WTC11 (cell line): ENCODE data around the gene LRIG1. TPM values are rescaled to one million over a fixed set of nuclear protein-coding genes. Genes with fewer than 3 reads are reported as not detected.

Source experiments
- ATAC-seq: fragments of 200-7000 bp; cut with Tn5 transposase; 2 replicates; pipeline ENCODE4 v1.10.0; 2021; ENCODE audit warnings: mild to moderate bottlenecking, moderate library complexity
- CTCF ChIA-PET: fragments of 300-600 bp; sonication (Branson Sonifier 250); formaldehyde crosslinking; loops from one replicate; lab custom pipeline; 2021; ENCODE audit warnings: antibody characterized with exemption; lab: Charles Lee
- POLR2A ChIA-PET: fragments of 350-600 bp; sonication (Branson Sonifier 250); formaldehyde crosslinking; loops from one replicate; lab custom pipeline; 2021; ENCODE audit warnings: antibody characterized with exemption; lab: Charles Lee
- DNase-seq: peaks from one replicate; pipeline ENCODE4 v3.0.0; 2021; ENCODE audit warnings: low spot score
- H3K27ac Mint-ChIP-seq: 2 replicates; pipeline ENCODE4 v1.8.0; 2021; ENCODE audit warnings: mixed read lengths
- H3K27me3 Mint-ChIP-seq: 2 replicates; pipeline ENCODE4 v1.8.0; 2021; ENCODE audit warnings: low read depth, mild to moderate bottlenecking, moderate library complexity, mixed read lengths
- H3K36me3 Mint-ChIP-seq: 2 replicates; pipeline ENCODE4 v1.8.0; 2021; ENCODE audit warnings: mixed read lengths
- H3K4me1 Mint-ChIP-seq: 2 replicates; pipeline ENCODE4 v1.8.0; 2022; ENCODE audit warnings: mixed read lengths
- H3K4me3 Mint-ChIP-seq: 2 replicates; pipeline ENCODE4 v1.8.0; 2021; ENCODE audit warnings: mild to moderate bottlenecking, moderate library complexity, mixed read lengths
- H3K9me3 Mint-ChIP-seq: 2 replicates; pipeline ENCODE4 v1.8.0; 2021; ENCODE audit warnings: mixed read lengths
- ATF3 ChIP-seq: sonication (generic); formaldehyde crosslinking; conservative IDR thresholded peaks from 2 replicates; pipeline ENCODE4 v1.8.1; 2022; ENCODE audit warnings: mild to moderate bottlenecking, missing genetic modification reagents
- ATF6 ChIP-seq: sonication (generic); formaldehyde crosslinking; IDR thresholded peaks from 2 replicates; pipeline ENCODE4 v1.8.1; 2023; ENCODE audit warnings: mild to moderate bottlenecking, missing genetic modification reagents
- CBFB ChIP-seq: sonication (generic); formaldehyde crosslinking; IDR thresholded peaks from 2 replicates; pipeline ENCODE4 v1.8.1; 2022; ENCODE audit warnings: mild to moderate bottlenecking, low read depth, missing genetic modification reagents
- EMX1 ChIP-seq: fragments of 250-450 bp; sonication (Bioruptor Pico); IDR thresholded peaks from 2 replicates; pipeline ENCODE4 v1.8.0; 2021; ENCODE audit warnings: mild to moderate bottlenecking
- FOXK1 ChIP-seq: sonication (generic); formaldehyde crosslinking; IDR thresholded peaks from 2 replicates; pipeline ENCODE4 v1.8.0; 2022; ENCODE audit warnings: mild to moderate bottlenecking, moderate library complexity, missing genetic modification reagents
- IRF1 ChIP-seq: sonication (generic); formaldehyde crosslinking; IDR thresholded peaks from 2 replicates; pipeline ENCODE4 v1.8.0; 2023; ENCODE audit warnings: missing genetic modification reagents
- IRF2 ChIP-seq: sonication (generic); formaldehyde crosslinking; IDR thresholded peaks from 2 replicates; pipeline ENCODE4 v1.8.0; 2022; ENCODE audit warnings: low read depth, missing genetic modification reagents, borderline replicate concordance
- JAZF1 ChIP-seq: fragments of 250-450 bp; sonication (Bioruptor Pico); IDR thresholded peaks from 2 replicates; pipeline ENCODE4 v1.9.0; 2021; ENCODE audit warnings: moderate library complexity, mild to moderate bottlenecking, inconsistent platforms
- JUN ChIP-seq: sonication (generic); formaldehyde crosslinking; IDR thresholded peaks from 2 replicates; pipeline ENCODE4 v1.8.0; 2023; ENCODE audit warnings: mild to moderate bottlenecking, missing genetic modification reagents
- KAT7 ChIP-seq: sonication (generic); formaldehyde crosslinking; IDR thresholded peaks from 2 replicates; pipeline ENCODE4 v1.8.1; 2023; ENCODE audit warnings: missing genetic modification reagents, mild to moderate bottlenecking, borderline replicate concordance
- MXD4 ChIP-seq: fragments of 250-450 bp; sonication (Bioruptor Pico); IDR thresholded peaks from 2 replicates; pipeline ENCODE4 v1.8.0; 2021; ENCODE audit warnings: mild to moderate bottlenecking, moderate library complexity, borderline replicate concordance
- NFATC4 ChIP-seq: fragments of 250-450 bp; sonication (Bioruptor Pico); IDR thresholded peaks from 2 replicates; pipeline ENCODE4 v1.9.0; 2021; ENCODE audit warnings: mild to moderate bottlenecking
- NR1H2 ChIP-seq: sonication (generic); formaldehyde crosslinking; IDR thresholded peaks from 2 replicates; pipeline ENCODE4 v1.9.0; 2021; ENCODE audit warnings: mild to moderate bottlenecking, moderate library complexity, missing genetic modification reagents
- NR3C1 ChIP-seq: sonication (generic); formaldehyde crosslinking; conservative IDR thresholded peaks from 2 replicates; pipeline ENCODE4 v1.8.1; 2023; ENCODE audit warnings: low read depth, mild to moderate bottlenecking, missing genetic modification reagents
- TCF7 ChIP-seq: sonication (generic); formaldehyde crosslinking; IDR thresholded peaks from 2 replicates; pipeline ENCODE4 v1.8.0; 2022; ENCODE audit warnings: mild to moderate bottlenecking, low read depth, missing genetic modification reagents, moderate library complexity
- TP53 ChIP-seq: sonication (generic); formaldehyde crosslinking; IDR thresholded peaks from 2 replicates; pipeline ENCODE4 v1.8.1; 2023; ENCODE audit warnings: mild to moderate bottlenecking, missing genetic modification reagents
- USF1 ChIP-seq: sonication (generic); formaldehyde crosslinking; IDR thresholded peaks from 2 replicates; pipeline ENCODE4 v1.8.0; 2022; ENCODE audit warnings: mild to moderate bottlenecking, missing genetic modification reagents
- ZNF138 ChIP-seq: sonication (generic); formaldehyde crosslinking; conservative IDR thresholded peaks from 2 replicates; pipeline ENCODE4 v1.8.1; 2022; ENCODE audit warnings: mild to moderate bottlenecking, moderate library complexity, missing genetic modification reagents
- ZNF671 ChIP-seq: fragments of 250-450 bp; sonication (Bioruptor Pico); IDR thresholded peaks from 2 replicates; pipeline ENCODE4 v1.8.0; 2021; ENCODE audit warnings: mild to moderate bottlenecking
- total RNA-seq: library from RNA; stranded (reverse); gene quantifications from 3 replicates; pipeline ENCODE4 v1.2.3, GENCODE V29; 2021
- TF ChIP-seq, protein P1 (sequence below): fragments of 250-450 bp; sonication (Bioruptor Pico); IDR thresholded peaks from 2 replicates; pipeline ENCODE4 v1.9.0; 2021; ENCODE audit warnings: mild to moderate bottlenecking
- TF ChIP-seq, protein P2 (sequence below): sonication (generic); formaldehyde crosslinking; IDR thresholded peaks from 2 replicates; pipeline ENCODE4 v1.8.1; 2023; ENCODE audit warnings: mild to moderate bottlenecking, missing genetic modification reagents
- TF ChIP-seq, protein P3 (sequence below): sonication (generic); formaldehyde crosslinking; IDR thresholded peaks from 2 replicates; pipeline ENCODE4 v1.8.0; 2022; ENCODE audit warnings: mild to moderate bottlenecking, missing genetic modification reagents
- TF ChIP-seq, protein P4 (sequence below): sonication (generic); formaldehyde crosslinking; IDR thresholded peaks from 2 replicates; pipeline ENCODE4 v1.8.1; 2022; ENCODE audit warnings: missing genetic modification reagents, borderline replicate concordance
- TF ChIP-seq, protein P5 (sequence below): fragments of 250-450 bp; sonication (Bioruptor Pico); IDR thresholded peaks from 2 replicates; pipeline ENCODE4 v1.9.0; 2021; ENCODE audit warnings: moderate library complexity, mild to moderate bottlenecking, inconsistent platforms, borderline replicate concordance
- TF ChIP-seq, protein P6 (sequence below): sonication (generic); formaldehyde crosslinking; IDR thresholded peaks from 2 replicates; pipeline ENCODE4 v1.8.1; 2022; ENCODE audit warnings: mild to moderate bottlenecking, missing genetic modification reagents, moderate library complexity, borderline replicate concordance

The LRIG1 gene
- total RNA-seq, 1 experiment from 2014 or later, result 105 TPM

- H3K27ac Mint-ChIP-seq, result no peak overlapping the region
- ChIA-PET CTCF (interaction anchor here (2.4 kb wide), 1 partner anchor 15 kb away, joined by 8 read pairs; no protein-coding TSS in a partner anchor), POLR2A (interaction anchor here (0.6 kb wide), 1 partner anchor 528 kb away, joined by 3 read pairs; no protein-coding TSS in a partner anchor)
- H3K4me3 Mint-ChIP-seq, result no peak overlapping the region
- no peaks in the 10 kb centered on the region for H3K27me3 Mint-ChIP-seq
- no peaks in the 10 kb centered on the region for H3K9me3 Mint-ChIP-seq
- no peak for DNase-seq
- ATAC-seq, result no peak
- H3K36me3 Mint-ChIP-seq, result peaks cover 83% of the 10 kb centered on the region
- no peak for TF ChIP-seq JUN
- TF ChIP-seq NR1H2, result no peak
- TF ChIP-seq FOXK1 (CRISPR knock-in tag), result no peak
- no peak for TF ChIP-seq ATF3 (CRISPR knock-in tag)
- TF ChIP-seq TCF7 (CRISPR knock-in tag), result no peak
- TF ChIP-seq, protein P1, sequence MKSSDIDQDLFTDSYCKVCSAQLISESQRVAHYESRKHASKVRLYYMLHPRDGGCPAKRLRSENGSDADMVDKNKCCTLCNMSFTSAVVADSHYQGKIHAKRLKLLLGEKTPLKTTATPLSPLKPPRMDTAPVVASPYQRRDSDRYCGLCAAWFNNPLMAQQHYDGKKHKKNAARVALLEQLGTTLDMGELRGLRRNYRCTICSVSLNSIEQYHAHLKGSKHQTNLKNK (CRISPR knock-in tag), result no peak
- TF ChIP-seq, protein P2, sequence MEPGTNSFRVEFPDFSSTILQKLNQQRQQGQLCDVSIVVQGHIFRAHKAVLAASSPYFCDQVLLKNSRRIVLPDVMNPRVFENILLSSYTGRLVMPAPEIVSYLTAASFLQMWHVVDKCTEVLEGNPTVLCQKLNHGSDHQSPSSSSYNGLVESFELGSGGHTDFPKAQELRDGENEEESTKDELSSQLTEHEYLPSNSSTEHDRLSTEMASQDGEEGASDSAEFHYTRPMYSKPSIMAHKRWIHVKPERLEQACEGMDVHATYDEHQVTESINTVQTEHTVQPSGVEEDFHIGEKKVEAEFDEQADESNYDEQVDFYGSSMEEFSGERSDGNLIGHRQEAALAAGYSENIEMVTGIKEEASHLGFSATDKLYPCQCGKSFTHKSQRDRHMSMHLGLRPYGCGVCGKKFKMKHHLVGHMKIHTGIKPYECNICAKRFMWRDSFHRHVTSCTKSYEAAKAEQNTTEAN (CRISPR knock-in tag), result no peak
- TF ChIP-seq NR3C1, result no peak
- no peak for TF ChIP-seq MXD4 (CRISPR knock-in tag)
- TF ChIP-seq, protein P3, sequence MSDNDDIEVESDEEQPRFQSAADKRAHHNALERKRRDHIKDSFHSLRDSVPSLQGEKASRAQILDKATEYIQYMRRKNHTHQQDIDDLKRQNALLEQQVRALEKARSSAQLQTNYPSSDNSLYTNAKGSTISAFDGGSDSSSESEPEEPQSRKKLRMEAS (CRISPR knock-in tag), result no peak
- no peak for TF ChIP-seq ZNF138 (CRISPR knock-in tag)
- TF ChIP-seq, protein P4, sequence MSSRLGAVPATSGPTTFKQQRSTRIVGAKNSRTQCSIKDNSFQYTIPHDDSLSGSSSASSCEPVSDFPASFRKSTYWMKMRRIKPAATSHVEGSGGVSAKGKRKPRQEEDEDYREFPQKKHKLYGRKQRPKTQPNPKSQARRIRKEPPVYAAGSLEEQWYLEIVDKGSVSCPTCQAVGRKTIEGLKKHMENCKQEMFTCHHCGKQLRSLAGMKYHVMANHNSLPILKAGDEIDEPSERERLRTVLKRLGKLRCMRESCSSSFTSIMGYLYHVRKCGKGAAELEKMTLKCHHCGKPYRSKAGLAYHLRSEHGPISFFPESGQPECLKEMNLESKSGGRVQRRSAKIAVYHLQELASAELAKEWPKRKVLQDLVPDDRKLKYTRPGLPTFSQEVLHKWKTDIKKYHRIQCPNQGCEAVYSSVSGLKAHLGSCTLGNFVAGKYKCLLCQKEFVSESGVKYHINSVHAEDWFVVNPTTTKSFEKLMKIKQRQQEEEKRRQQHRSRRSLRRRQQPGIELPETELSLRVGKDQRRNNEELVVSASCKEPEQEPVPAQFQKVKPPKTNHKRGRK (CRISPR knock-in tag), result no peak
- no peak for TF ChIP-seq TP53 (CRISPR knock-in tag)
- no peak for TF ChIP-seq CBFB (CRISPR knock-in tag)
- no peak for TF ChIP-seq IRF1
- TF ChIP-seq, protein P5, sequence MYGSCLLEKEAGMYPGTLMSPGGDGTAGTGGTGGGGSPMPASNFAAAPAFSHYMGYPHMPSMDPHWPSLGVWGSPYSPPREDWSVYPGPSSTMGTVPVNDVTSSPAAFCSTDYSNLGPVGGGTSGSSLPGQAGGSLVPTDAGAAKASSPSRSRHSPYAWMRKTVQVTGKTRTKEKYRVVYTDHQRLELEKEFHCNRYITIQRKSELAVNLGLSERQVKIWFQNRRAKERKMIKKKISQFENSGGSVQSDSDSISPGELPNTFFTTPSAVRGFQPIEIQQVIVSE (CRISPR knock-in tag), result no peak
- TF ChIP-seq JAZF1 (CRISPR knock-in tag), result no peak
- TF ChIP-seq ZNF671, result no peak
- H3K4me1 Mint-ChIP-seq, result peaks cover 22% of the 10 kb centered on the region
These were observed 107.9 kb downstream of the LRIG1 start for GRCh38 chr3:66392966-66393332.

DNA sequence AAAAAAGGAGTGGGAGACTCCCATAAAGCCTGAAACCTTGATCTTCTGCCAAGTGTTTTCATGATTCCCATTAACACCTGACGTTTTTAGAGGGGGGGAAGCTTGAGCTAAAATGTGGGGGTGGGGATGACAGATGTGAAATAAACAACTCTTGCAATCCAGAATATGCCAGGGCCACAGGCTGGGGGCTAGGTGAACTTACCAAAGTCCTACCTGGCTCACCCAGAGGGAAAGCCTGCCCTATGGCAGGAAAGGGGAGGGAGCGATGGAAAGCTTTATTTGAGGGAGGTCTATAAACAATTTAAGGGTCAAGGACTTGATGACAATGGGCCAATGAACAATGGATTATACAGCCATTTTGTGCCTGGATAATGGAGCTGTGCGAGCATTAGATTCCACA lies 108.3 kb downstream of the LRIG1 start:
- Mint-ChIP-seq H3K9me3 (no peaks in the 10 kb centered on the region), H3K27me3 (no peaks in the 10 kb centered on the region), H3K27ac (no peak overlapping the region), H3K4me3 (no peak overlapping the region), H3K4me1 (peaks cover 22% of the 10 kb centered on the region), H3K36me3 (peaks cover 79% of the 10 kb centered on the region)
- ChIA-PET POLR2A (no interaction called here), CTCF (interaction anchor here (2.4 kb wide), 1 partner anchor 14 kb away, joined by 8 read pairs; no protein-coding TSS in a partner anchor)
- DNase-seq (no peak), ATAC-seq (no peak)
- no peak for TF ChIP-seq EMX1
- no peak for TF ChIP-seq ATF6
- TF ChIP-seq KAT7 (CRISPR knock-in tag), result no peak
- TF ChIP-seq, protein P6, sequence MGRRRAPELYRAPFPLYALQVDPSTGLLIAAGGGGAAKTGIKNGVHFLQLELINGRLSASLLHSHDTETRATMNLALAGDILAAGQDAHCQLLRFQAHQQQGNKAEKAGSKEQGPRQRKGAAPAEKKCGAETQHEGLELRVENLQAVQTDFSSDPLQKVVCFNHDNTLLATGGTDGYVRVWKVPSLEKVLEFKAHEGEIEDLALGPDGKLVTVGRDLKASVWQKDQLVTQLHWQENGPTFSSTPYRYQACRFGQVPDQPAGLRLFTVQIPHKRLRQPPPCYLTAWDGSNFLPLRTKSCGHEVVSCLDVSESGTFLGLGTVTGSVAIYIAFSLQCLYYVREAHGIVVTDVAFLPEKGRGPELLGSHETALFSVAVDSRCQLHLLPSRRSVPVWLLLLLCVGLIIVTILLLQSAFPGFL (CRISPR knock-in tag), result no peak
- no peak for TF ChIP-seq USF1 (CRISPR knock-in tag)
- no peak for TF ChIP-seq TP53 (CRISPR knock-in tag)
- TF ChIP-seq, protein P3 (CRISPR knock-in tag), result no peak
- no peak for TF ChIP-seq IRF2 (CRISPR knock-in tag)
- TF ChIP-seq NFATC4, result no peak
- TF ChIP-seq IRF1, result no peak
